A204.1 (cell line): ENCODE data around the gene C3orf20.

Source experiments
- FAIRE-seq: peaks from 2 replicates; lab custom pipeline; 2012; peaks lifted over from hg19 to GRCh38; lab: Jason Lieb, UNC

Gene C3orf20

GRCh38 chr3:14818804-14819500 lies 144.0 kb downstream of the C3orf20 start, which contains the start of gene FGD5:
Gene FGD5, plus strand, starts transcription at chr3:14818962. Its CDS starts 110 bp downstream, at chr3:14819072.
- FAIRE-seq: no peak

- FAIRE-seq: no peak
Observed at GRCh38 chr3:14819671-14820070, 144.7 kb downstream of the C3orf20 start.

GRCh38 chr3:14820156-14820555 lies 145.2 kb downstream of the C3orf20 start:
- no peak for FAIRE-seq

GRCh38 chr3:14821151-14821550 lies 146.2 kb downstream of the C3orf20 start:
- FAIRE-seq: no peak

GRCh38 chr3:14822134-14822533 lies 147.2 kb downstream of the C3orf20 start:
- no peak for FAIRE-seq
